HK-2 (cell line): ENCODE results near the gene WDR87.
"Not testable (repeated sequence)": the region's sequence is repeated elsewhere in the genome, so short reads cannot be mapped to it uniquely, and the experiment has no call there.

Experiments
- DNase-seq: peaks from one replicate; pipeline ENCODE4 v3.0.0-alpha.2; 2018; ENCODE audit not compliant: unreplicated experiment

The WDR87 gene

DNA sequence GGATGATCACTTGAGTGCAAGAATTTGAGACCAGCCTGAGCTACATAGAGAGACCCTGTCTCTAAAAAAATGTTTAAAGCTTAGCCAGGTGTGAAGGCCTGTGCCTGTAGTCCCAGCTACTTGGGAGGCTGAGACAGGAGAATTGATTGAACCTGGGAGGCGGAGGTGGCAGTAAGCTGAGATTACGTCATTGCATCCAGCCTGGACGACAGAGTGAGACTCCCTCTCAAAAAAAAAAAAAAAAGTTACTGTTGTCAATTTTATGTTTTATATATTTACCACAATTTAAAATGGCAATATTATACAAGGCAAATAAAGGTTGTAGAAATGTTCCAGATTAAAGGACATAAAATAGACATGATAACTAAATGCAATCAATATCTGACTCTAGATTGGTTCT is 29.2 kb downstream of the WDR87 start:
- DNase-seq: no peak

DNA sequence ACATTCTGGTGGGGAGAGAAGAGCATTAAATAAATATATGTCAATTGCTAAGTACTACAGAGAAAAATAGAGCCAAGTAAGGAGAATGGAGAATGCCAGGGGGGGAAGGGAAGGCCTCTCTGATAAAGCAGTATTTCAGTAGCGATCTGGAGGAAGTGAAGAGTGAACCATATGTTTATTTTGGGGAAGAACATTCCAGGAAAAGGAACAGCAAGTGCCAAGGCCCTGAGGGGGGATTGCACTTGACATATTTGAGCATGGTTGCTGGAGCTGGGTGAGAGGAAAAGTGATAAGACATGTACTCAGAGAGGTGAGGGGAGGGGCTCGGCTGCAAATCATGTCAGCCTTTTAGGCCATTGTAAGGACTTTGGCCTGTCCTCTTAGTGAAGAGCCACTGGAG is 30.4 kb downstream of the WDR87 start:
- DNase-seq: no peak

DNA sequence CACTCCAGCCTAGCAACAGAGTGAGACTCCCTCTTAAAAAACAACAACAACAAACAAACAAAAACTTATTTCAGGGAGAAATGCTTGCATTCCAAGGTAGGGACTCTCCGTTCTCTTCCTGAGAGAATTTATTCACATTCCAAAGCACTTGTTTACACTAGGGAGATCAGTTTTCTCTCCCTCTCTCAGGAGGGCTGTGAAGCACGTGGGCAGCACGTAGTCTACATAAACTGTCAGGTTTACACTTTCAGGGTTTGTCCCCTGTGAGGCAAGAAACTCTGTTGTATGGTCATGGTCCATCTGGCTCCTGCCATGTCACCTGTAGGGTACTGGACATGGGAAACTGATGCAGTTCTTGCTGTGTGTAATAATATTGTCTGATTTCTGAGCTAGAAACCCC is 31.6 kb downstream of the WDR87 start:
- DNase-seq: no peak

DNA sequence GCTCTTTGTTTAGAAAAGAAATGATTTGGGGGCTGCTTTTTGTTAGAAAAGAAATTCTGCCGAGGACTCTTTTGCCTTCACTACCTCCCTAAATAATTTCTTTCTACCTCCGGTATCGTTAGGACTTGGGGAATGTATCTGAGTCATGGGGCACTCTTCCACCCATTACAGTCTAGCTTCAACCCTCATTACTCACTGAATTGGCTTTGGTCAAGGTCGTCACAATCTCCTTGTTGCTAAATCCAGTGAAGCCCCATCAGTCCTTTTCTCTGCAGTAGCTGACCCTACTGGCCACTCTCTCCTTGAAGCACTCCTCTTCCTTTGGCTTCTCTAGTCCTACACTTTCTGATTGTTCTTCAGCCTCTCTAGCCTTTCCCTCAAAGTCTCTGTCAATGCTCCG is 34.0 kb downstream of the WDR87 start:
- no peak for DNase-seq

DNA sequence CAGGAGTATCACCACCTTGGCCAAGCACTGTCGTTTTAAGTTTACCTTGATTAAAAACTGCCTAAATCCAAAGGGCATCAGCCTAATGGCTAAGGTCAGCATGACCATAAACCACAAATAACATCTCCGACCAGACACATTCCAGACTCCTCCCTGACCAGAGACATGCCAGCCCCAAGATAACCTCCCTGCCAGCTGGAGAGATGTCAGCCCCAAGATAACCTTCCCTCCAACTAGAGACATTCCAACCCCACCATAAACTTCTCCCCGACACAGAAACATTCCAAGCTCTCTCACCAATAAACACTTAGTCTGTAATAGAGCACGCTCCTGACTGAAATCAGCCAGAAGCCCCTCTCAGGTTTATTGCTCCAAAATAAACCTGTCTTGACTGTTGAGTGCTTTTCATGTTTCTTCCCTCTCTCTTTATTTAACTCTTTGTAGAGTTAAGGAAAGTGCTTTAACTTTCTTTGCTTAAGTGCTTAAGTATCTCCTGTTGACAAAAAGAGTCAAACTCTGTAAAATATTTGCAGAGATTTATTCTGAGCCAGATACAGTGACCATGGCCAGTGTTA is 36.5 kb downstream of the WDR87 start:
- DNase-seq: no peak

DNA sequence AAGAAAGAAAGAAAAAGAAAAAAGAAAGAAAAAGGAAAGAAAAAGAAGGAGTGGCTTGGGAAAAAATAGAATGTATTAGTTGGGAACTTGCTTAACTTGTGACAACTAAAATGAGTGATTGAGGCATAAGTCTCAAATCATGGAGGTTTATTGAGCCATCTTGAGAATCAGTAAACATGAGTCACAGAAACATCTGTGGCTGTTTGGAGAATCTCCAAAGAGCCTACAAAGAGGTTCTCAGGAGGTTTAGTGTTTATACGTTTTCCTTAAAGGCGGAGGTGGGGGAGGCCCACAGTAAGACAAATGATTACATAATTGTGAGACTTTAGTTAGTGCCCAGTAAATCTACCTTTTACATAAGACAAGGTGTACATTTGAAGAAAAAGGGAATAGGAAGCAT is 38.6 kb downstream of the WDR87 start:
- no peak for DNase-seq

DNA sequence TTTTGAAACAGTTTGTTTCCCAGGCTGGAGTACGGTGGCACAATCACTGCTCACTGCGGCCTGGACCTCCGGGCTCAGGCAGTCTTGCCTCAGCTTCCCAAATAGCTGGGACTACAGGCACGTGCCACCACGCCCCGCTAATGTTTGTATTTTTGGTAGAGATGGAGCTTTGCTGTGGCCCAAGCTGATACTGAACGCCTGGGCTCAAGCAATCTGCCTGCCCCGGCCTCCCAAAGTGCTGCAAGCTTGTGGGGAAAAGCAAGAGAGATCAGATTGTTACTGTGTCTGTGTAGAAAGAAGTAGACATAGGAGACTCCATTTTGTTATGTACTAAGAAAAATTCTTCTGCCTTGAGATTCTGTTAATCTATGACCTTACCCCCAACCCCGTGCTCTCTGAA is 40.5 kb downstream of the WDR87 start:
- not testable (repeated sequence) for DNase-seq

DNA sequence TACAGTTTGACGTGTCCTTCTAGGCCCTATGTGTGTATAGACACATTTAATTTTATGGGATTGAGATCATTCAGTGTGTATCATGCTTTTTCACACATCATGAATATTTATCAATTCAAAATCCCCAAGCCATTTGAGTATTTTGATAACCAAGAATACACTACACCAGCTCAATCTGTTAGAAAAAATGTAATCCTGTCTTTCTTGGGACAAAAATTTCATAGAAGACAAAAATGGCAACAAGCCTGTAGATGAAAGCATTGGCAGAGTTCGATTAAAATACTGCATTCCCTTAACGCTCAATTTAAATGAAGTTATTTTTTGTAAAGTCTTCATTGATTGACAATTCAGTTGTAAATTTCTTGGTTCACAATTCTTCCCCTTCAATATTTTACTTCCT is 41.9 kb downstream of the WDR87 start:
- DNase-seq: no peak

DNA sequence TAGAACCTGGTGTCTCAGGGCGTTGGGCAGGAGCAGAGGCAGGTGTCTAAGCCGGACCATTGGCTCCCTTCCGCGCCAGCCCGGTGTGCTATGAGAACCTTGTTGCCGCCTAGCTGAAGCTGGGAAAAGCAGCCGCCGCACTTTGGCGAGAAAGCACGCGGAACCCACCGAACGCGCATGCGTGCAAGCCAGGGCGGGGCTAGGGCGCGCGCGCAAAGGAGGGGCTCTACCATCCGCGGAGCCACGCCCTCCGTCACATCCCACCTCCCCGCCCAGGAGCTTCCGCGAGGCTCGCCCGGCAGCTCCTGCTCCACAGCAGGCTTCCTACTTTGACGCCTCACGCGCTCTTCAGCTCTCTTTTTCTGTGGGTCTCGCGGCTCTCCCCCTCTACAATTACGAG is 51.3 kb downstream of the WDR87 start:
- DNase-seq: no peak

DNA sequence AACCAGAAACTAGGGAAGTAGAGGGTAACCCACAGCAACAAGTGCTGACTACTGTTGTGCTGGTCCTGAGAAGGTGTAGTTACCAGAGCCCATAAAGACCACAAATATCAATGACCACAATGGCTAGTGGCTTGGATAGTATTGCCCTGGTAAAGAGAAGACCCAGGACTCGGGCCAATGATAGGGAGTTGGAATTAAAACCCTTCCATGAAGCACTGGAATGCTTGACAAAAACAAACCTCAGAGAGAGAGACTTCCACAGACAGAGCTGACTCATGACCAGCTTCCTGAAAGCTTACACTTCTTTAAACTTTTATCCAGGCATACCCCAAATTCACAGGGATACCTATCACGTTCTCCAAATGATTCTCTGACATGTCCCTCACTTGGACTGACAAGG is 60.5 kb downstream of the WDR87 start:
- DNase-seq: no peak
